GM12872 (cell line): ENCODE data around the gene EIF3B.

ENCODE experiments used
- TF ChIP-seq, protein P1 (sequence below): IDR thresholded peaks from 3 replicates; pipeline ENCODE4 v1.5.1; 2011; ENCODE audit warnings: low read depth, mild to moderate bottlenecking, low read length, moderate library complexity; ENCODE audit not compliant: insufficient read depth

Gene EIF3B

DNA sequence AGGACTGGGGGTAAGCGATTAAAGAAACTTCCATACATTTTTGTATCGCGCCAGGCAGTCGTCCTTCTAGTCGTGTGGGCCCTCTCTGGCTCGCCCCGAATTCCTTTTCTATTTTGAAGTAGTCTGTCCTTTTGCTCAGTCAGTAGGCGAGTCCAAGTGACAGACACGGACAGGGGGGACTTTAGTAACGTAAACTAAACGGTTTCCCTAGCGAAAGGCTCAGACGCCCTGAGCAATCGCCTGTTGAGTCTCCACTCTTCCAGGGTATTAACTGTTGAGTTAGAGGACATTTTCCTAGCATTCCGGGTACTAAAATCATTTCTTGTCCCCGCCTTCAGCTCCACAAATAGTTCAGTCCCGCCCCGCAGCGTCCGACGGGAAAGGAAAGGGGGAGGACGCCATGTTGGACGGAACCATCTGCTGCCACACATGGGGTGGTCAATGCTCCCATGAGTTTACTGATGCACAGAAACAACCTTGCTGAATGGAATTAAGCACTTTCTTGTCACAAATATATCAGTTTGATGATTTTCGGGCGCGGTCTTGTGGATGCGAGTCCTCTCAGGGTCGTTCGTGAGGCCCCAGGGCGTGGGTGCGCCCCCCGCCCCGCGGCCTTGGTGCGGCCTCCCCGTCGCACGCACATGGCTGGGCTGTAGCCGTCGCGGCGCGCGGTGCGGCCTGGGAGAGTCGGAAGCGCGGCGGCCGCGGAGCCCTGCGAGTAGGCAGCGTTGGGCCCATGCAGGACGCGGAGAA, at the start of gene EIF3B:
Gene EIF3B, plus strand, starts transcription at position 642 of the 753 bp plus-strand sequence. Its CDS starts 95 bp downstream, at position 737.
- TF ChIP-seq, protein P1, sequence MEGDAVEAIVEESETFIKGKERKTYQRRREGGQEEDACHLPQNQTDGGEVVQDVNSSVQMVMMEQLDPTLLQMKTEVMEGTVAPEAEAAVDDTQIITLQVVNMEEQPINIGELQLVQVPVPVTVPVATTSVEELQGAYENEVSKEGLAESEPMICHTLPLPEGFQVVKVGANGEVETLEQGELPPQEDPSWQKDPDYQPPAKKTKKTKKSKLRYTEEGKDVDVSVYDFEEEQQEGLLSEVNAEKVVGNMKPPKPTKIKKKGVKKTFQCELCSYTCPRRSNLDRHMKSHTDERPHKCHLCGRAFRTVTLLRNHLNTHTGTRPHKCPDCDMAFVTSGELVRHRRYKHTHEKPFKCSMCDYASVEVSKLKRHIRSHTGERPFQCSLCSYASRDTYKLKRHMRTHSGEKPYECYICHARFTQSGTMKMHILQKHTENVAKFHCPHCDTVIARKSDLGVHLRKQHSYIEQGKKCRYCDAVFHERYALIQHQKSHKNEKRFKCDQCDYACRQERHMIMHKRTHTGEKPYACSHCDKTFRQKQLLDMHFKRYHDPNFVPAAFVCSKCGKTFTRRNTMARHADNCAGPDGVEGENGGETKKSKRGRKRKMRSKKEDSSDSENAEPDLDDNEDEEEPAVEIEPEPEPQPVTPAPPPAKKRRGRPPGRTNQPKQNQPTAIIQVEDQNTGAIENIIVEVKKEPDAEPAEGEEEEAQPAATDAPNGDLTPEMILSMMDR, result no peak

DNA sequence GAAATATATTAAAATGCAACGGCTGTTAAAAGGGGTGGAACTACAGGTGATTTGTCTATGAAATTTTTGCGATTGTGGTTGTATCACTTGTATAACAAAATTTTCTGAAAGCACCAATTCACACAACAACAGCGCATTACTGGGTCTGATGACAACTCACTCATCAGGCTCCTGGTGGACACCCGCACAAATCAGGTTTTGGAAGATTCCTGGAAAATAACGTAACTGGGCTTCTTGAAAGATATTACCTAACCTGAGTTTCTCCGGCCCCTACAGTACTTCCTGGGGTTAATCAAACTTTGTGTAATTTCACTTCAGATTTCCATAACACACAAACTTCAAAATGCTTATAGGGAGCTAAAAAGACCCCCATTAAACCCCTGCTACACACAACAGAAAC, 47.9 kb upstream of the EIF3B start:
- TF ChIP-seq, protein P1, result no peak

DNA sequence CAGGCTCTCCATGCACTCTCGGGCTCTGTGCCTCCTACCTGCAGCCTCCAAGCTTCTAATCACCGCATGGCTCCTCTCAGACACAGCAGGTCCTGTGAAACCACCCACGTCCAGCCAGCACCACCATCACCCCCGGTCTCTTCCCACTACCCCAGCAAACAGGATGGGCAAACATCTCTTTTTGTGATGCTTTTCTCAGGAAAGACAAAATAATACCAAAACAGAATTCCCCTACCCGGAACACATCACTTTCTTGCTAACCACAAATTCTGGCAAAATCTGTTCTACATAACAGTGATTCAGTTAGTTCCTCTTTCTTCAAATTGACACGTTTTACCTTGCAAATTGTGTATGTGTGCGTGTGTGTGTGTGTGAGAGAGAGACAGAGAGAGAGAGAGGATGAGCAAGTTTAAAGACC, 46.9 kb upstream of the EIF3B start:
- TF ChIP-seq, protein P1, result no peak

DNA sequence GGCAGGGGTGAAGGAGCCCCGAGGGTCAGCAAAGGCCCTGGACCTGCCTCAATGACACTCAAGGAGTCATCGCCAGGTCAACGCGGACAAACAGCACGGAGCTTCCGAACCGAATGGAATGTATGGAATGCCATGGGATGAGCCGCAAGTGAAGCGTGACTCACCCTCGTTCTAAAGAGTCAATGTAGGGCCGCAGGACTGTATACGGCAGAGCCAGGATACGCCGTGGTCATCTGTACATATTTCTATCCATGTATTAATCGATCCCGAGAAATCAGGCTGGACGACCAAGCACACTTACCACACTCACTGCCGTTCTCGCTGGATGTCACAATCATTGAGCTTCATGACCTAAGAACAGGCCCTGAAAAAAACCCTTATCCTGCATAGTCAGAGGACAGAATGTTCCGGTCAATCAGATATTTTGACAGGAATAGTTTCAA, 44.7 kb upstream of the EIF3B start:
- TF ChIP-seq, protein P1, result no peak

DNA sequence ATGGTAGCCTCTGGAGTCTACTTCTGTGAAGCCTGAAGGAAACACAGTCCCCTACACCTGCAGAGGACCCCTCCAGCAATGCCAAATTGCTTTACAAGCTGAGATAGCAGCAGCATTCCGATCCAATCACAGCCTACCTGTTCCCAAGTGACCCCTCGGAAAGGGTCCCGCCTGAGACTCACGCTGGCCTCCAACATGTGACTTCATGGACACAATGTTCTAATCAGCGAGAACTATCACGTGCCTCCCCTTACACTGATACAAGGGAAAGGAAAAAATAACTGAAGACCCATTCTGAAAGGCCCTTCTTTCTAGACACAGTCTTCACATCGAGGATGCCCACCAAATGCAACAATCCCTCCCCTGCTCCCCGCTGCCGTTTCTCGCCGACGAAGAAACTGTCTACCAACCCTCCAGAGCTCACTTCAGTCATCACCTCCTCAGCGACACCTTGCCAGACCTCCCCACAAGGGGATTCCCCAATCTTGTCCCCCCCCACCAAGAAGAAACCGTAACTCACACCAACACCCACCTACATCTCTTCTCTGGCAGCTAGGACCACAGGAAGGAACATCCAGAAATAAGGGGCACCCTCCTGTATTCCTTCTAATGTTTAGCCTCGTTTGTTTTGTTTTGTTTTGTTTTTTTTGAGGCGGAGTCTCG, 42.2 kb upstream of the EIF3B start:
- TF ChIP-seq, protein P1, result no peak

DNA sequence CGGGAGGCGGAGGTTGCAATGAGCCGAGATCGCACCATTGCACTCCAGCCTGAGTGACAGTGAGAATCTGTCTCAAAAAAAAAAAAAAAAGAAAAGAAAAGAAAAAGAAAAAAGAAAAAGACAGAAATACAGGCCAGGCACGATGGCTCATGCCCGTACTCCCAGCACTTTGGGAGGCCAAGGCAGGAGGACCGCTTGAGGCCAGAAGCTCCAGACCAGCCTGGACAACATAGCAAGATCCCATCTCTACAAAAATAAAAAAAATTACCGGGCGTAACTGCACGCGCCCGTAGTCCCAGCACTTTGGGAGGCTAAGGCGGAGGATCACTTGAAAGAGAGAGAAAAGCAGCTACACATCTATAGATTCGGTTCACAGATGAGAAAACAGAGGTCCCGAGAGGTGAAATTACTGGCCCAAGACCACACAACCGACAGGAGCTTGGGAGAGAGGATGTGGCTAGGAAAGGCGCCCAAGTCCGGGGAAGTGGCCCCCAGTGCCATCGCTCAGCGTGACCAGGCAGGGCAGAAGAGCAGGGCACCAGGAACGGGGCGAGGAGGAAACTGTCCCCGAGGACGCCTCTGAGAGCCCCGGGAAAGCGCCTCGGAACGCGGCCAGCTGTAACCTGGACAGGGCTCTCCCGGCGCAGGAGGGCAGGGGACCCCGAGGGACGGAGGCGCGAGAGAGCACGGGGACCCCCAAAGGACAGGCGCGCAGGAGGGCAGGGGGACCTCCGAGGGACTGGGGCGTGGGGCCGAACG, 41.0 kb upstream of the EIF3B start:
- TF ChIP-seq, protein P1, result no peak

DNA sequence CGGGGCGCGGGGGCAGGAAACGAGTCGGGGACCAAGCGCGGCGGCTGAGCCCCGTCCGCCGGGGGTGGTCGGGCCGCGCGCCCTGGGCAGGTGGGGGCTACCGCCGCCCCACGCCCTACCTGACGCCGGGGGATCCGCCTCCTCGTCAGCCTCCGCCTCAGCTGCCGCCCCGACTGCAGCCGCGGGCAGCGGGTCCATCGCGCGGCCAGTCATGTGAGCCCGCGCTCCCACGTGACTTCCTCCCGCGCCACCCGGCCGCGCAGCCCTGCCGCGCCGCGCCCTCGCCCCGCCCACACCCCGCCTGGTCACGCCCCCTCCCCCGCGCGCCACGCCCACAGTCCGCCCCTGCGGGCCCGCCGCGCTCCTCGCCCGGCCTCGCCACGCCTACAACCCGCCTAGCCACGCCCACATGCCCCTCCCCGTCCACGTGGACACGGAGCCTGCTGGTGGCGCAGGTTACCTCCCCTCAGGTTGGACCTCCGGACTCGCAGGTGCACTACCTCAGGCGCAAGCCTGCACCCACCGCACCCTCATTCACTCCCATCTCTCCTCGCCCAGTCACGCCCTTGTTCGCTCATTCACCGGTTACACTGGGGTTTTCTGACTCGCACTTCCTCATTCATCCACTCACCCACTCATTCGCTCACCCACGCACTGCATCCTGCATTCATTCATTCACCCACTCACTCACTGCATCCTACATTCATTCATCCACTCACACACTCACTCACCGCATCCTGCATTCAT, 40.2 kb upstream of the EIF3B start, which contains the start of gene SNX8:
Gene SNX8, minus strand, starts transcription at position 233 of the 747 bp plus-strand sequence. Its CDS starts 20 bp downstream, at position 213.
- TF ChIP-seq, protein P1, result no peak
